MM.1S (cell line): ENCODE measurements around the gene EFHC2.

Experiments used
- DNase-seq: peaks from one replicate; pipeline ENCODE4 v3.0.0-alpha.2; 2015
- H2AFZ ChIP-seq: fragments of 300-600 bp; sonication (generic); 2 replicates; pipeline ENCODE4 v1.6.0; 2016; ENCODE audit warnings: antibody characterized with exemption, low read length
- H3F3A ChIP-seq: fragments of 300-600 bp; sonication (generic); 2 replicates; pipeline ENCODE4 v1.6.1; 2016; ENCODE audit warnings: mild to moderate bottlenecking, antibody characterized with exemption, low read length, moderate library complexity, mixed read lengths; ENCODE audit not compliant: insufficient read depth
- H3K27ac ChIP-seq: fragments of 300-600 bp; sonication (generic); 2 replicates; pipeline ENCODE4 v1.5.1; 2016; ENCODE audit warnings: mild to moderate bottlenecking, low read length
- H3K27me3 ChIP-seq: fragments of 300-600 bp; sonication (generic); replicated peaks from 2 replicates; pipeline ENCODE4 v1.6.0; 2016; ENCODE audit warnings: low read length; ENCODE audit not compliant: insufficient read depth
- H3K36me3 ChIP-seq: fragments of 300-600 bp; sonication (generic); replicated peaks from 2 replicates; pipeline ENCODE4 v1.6.1; 2016; ENCODE audit warnings: mild to moderate bottlenecking, low read length, mixed read lengths; ENCODE audit not compliant: insufficient read depth
- H3K4me1 ChIP-seq: fragments of 300-600 bp; sonication (generic); 2 replicates; pipeline ENCODE4 v1.6.1; 2016; ENCODE audit warnings: low read length, mixed read lengths
- H3K4me2 ChIP-seq: fragments of 300-600 bp; sonication (generic); 2 replicates; pipeline ENCODE4 v1.6.0; 2016; ENCODE audit warnings: low read depth, low read length
- H3K4me3 ChIP-seq: fragments of 300-600 bp; sonication (generic); 2 replicates; pipeline ENCODE4 v1.5.1; 2016; ENCODE audit warnings: low read length, mixed read lengths
- H3K79me2 ChIP-seq: fragments of 300-600 bp; sonication (generic); 2 replicates; pipeline ENCODE4 v1.6.1; 2016; ENCODE audit warnings: mixed run types, low read length, mixed read lengths
- H3K9ac ChIP-seq: fragments of 300-600 bp; sonication (generic); 2 replicates; pipeline ENCODE4 v1.6.1; 2016; ENCODE audit warnings: low read length, mixed read lengths
- H3K9me2 ChIP-seq: fragments of 300-600 bp; sonication (generic); replicated peaks from 2 replicates; pipeline ENCODE4 v1.6.1; 2016; ENCODE audit warnings: mild to moderate bottlenecking, low read length, mixed read lengths; ENCODE audit not compliant: insufficient read depth
- H3K9me3 ChIP-seq: fragments of 300-600 bp; sonication (generic); replicated peaks from 2 replicates; pipeline ENCODE4 v1.6.1; 2016; ENCODE audit warnings: mild to moderate bottlenecking, low read length, mixed read lengths; ENCODE audit not compliant: insufficient read depth
- H4K20me1 ChIP-seq: fragments of 300-600 bp; sonication (generic); 2 replicates; pipeline ENCODE4 v1.6.1; 2016; ENCODE audit warnings: mild to moderate bottlenecking, low read length, moderate library complexity, mixed read lengths; ENCODE audit not compliant: insufficient read depth
- CTCF ChIP-seq: fragments of 300-600 bp; sonication (generic); IDR thresholded peaks from 2 replicates; pipeline ENCODE4 v1.5.1; 2016; ENCODE audit warnings: antibody characterized with exemption, low read length, mixed read lengths
- EZH2 ChIP-seq: fragments of 300-600 bp; sonication (generic); optimal IDR thresholded peaks from 2 replicates; pipeline ENCODE3; 2017; ENCODE audit warnings: low read depth, mild to moderate bottlenecking, antibody characterized with exemption, low read length, mixed read lengths
- EZH2phosphoT487 ChIP-seq: fragments of 300-600 bp; sonication (generic); IDR thresholded peaks from 2 replicates; pipeline ENCODE4 v1.6.1; 2018; ENCODE audit warnings: antibody characterized with exemption, low read length

Gene EFHC2

GRCh38 chrX:44183329-44183728 lies 160.1 kb downstream of the EFHC2 start:
- no peak for DNase-seq
- no peaks in the 10 kb centered on the region for H3K4me1 ChIP-seq
- TF ChIP-seq EZH2phosphoT487 (no peak), CTCF (no peak), EZH2 (no peak)
- no peaks in the 10 kb centered on the region for H4K20me1 ChIP-seq
- H3K9me2 ChIP-seq: no peaks in the 10 kb centered on the region
- H3K27ac ChIP-seq: no peak overlapping the region
- no peaks in the 10 kb centered on the region for H3K79me2 ChIP-seq
- no peak overlapping the region for H2AFZ ChIP-seq
- H3K9me3 ChIP-seq: no peaks in the 10 kb centered on the region
- no peak overlapping the region for H3K4me3 ChIP-seq
- no peak overlapping the region for H3K9ac ChIP-seq
- no peaks in the 10 kb centered on the region for H3K27me3 ChIP-seq
- H3F3A ChIP-seq: no peaks in the 10 kb centered on the region
- H3K36me3 ChIP-seq: no peaks in the 10 kb centered on the region
- no peak overlapping the region for H3K4me2 ChIP-seq

GRCh38 chrX:44178274-44179053 lies 165.0 kb downstream of the EFHC2 start:
- Histone ChIP-seq H3K4me3 (no peak overlapping the region), H3K27me3 (no peaks in the 10 kb centered on the region), H4K20me1 (no peaks in the 10 kb centered on the region), H3K9ac (no peak overlapping the region), H3K27ac (no peak overlapping the region), H3K79me2 (no peaks in the 10 kb centered on the region), H2AFZ (no peak overlapping the region), H3K9me3 (no peaks in the 10 kb centered on the region), H3F3A (no peaks in the 10 kb centered on the region), H3K36me3 (no peaks in the 10 kb centered on the region), H3K9me2 (no peaks in the 10 kb centered on the region), H3K4me1 (no peaks in the 10 kb centered on the region), H3K4me2 (no peak overlapping the region)
- TF ChIP-seq CTCF (no peak), EZH2phosphoT487 (no peak), EZH2 (no peak)
- DNase-seq: no peak

- no peaks in the 10 kb centered on the region for H3K36me3 ChIP-seq
- H3K27me3 ChIP-seq: no peaks in the 10 kb centered on the region
- no peaks in the 10 kb centered on the region for H3K9me2 ChIP-seq
- no peaks in the 10 kb centered on the region for H3K9me3 ChIP-seq
- no peak for DNase-seq
- no peak for TF ChIP-seq CTCF
- no peak for TF ChIP-seq EZH2
- TF ChIP-seq EZH2phosphoT487: no peak
- H3K4me2 ChIP-seq: no peak overlapping the region
- H3K27ac ChIP-seq: no peak overlapping the region
- H3F3A ChIP-seq: no peaks in the 10 kb centered on the region
- no peaks in the 10 kb centered on the region for H4K20me1 ChIP-seq
- no peak overlapping the region for H3K9ac ChIP-seq
- no peak overlapping the region for H3K4me3 ChIP-seq
- H2AFZ ChIP-seq: no peak overlapping the region
- H3K4me1 ChIP-seq: no peaks in the 10 kb centered on the region
- no peaks in the 10 kb centered on the region for H3K79me2 ChIP-seq
These were observed 168.0 kb downstream of the EFHC2 start for GRCh38 chrX:44175455-44175854.
